Kidney (tissue), 14 donors: ENCODE results near the gene NLRX1. TPM values are rescaled to one million over a fixed set of nuclear protein-coding genes. Genes with fewer than 3 reads are reported as not detected.

Experiments
- DNase-seq, 5 donors: peaks; one replicate each; pipeline ENCODE4 v3.0.0-alpha.2; 2013 to 2020
- FAIRE-seq: peaks from 2 replicates; lab custom pipeline; 2012; peaks lifted over from hg19 to GRCh38; lab: Jason Lieb, UNC
- H3K27ac ChIP-seq, 2 donors: one replicate each; pipeline ENCODE4 v1.7.0; 2013; ENCODE audit warnings: low read depth in 2 of 2, low read length in 2 of 2, inconsistent platforms in 1 of 2
- H3K27me3 ChIP-seq: one replicate; pipeline ENCODE4 v1.7.1; 2013; ENCODE audit warnings: low read length, inconsistent platforms; ENCODE audit not compliant: control insufficient read depth, insufficient read depth
- H3K36me3 ChIP-seq, 3 donors: one replicate each; pipeline versions ENCODE4 v1.7.0 to v1.7.1; 2013; ENCODE audit warnings: low read length in 3 of 3, control low read depth in 1 of 3, inconsistent platforms in 1 of 3; ENCODE audit not compliant: insufficient read depth in 3 of 3, control insufficient read depth in 2 of 3
- H3K4me1 ChIP-seq, 3 donors: one replicate each; pipeline versions ENCODE4 v1.7.0 to v1.7.1; 2013; ENCODE audit warnings: low read length in 3 of 3, inconsistent platforms in 1 of 3, low read depth in 1 of 3; ENCODE audit not compliant: control insufficient read depth in 2 of 3, insufficient read depth in 2 of 3
- H3K4me3 ChIP-seq, 3 donors: one replicate each; pipeline versions ENCODE4 v1.7.0 to v1.8.1; 2013; ENCODE audit warnings: low read length in 3 of 3, control low read depth in 1 of 3, inconsistent platforms in 1 of 3
- H3K9ac ChIP-seq, 3 donors: one replicate each; pipeline versions ENCODE4 v1.7.0 to v1.7.1; 2013; ENCODE audit warnings: low read length in 3 of 3, control low read depth in 1 of 3, inconsistent platforms in 1 of 3
- H3K9me3 ChIP-seq, 3 donors: one replicate each; pipeline versions ENCODE4 v1.7.0 to v1.7.1; 2013; ENCODE audit warnings: low read length in 3 of 3, control low read depth in 1 of 3, inconsistent platforms in 1 of 3; ENCODE audit not compliant: control insufficient read depth in 2 of 3, insufficient read depth in 1 of 3
- CTCF ChIP-seq: IDR thresholded peaks from 3 replicates; pipeline ENCODE4 v1.5.1; 2012; ENCODE audit warnings: mild to moderate bottlenecking, moderate library complexity, borderline replicate concordance; ENCODE audit not compliant: insufficient read depth; ENCODE audit errors: extremely low read depth
- intact Hi-C: fragments of 100-400 bp; cut with DNase I; formaldehyde crosslinking; loops from one replicate; pipeline ENCODE4 v1.11.1; 2022
- polyA plus RNA-seq: library from polyadenylated mRNA; stranded (reverse); fragments of 350-450 nt; fragmentation: Illumina TruSeq; extraction: RNeasy Lipid Tissue Mini Kit (QIAGEN cat#74804); gene quantifications from one replicate; pipeline ENCODE4 v1.2.3, GENCODE V29; 2014; ENCODE audit warnings: low read depth, low replicate concordance; ENCODE audit not compliant: insufficient read depth
- total RNA-seq: library from RNA; stranded (reverse); fragmentation: NEBNext Ultra II Directional; extraction: Animal tissue kit (Norgen Biotek cat#: 25700); gene quantifications from one replicate; pipeline ENCODE4 v1.2.1, GENCODE V29; 2021
- donor health status: control.
- donor health status: control.
- donor health status: control.
- donor health status: control.
- donor health status: control.
- donor health status: DM: yes; HTN: yes; CAD: no.
- donor health status: Normal renal cell carcinoma (clear cell type).

Gene NLRX1
- total and polyA plus RNA-seq, 2 donors from 2014 or later: 11.9 to 21.2 TPM

GRCh38 chr11:119209186-119209585, 40.7 kb downstream of the NLRX1 start:
- Histone ChIP-seq H3K4me3 (no peak overlapping the region), H3K4me1 (peaks cover 0 to 5% (median 0%) of the 10 kb centered on the region in 3 donors), H3K27me3 (no peaks in the 10 kb centered on the region), H3K27ac (no peak overlapping the region), H3K9me3 (no peaks in the 10 kb centered on the region), H3K36me3 (no peaks in the 10 kb centered on the region), H3K9ac (no peak overlapping the region)
- intact Hi-C loops: no loop called here
- TF ChIP-seq CTCF: no peak
- peak in 1 of 5 donors; percentile 26 for DNase-seq
- FAIRE-seq: no peak

- Histone ChIP-seq H3K9me3 (no peaks in the 10 kb centered on the region), H3K9ac (no peak overlapping the region), H3K4me1 (peaks cover 0 to 5% (median 0%) of the 10 kb centered on the region in 3 donors), H3K36me3 (no peaks in the 10 kb centered on the region), H3K27me3 (no peaks in the 10 kb centered on the region), H3K27ac (no peak overlapping the region), H3K4me3 (no peak overlapping the region)
- intact Hi-C loops: no loop called here
- DNase-seq: no peak
- FAIRE-seq: no peak
- no peak for TF ChIP-seq CTCF
These were observed 41.5 kb downstream of the NLRX1 start for GRCh38 chr11:119210050-119210449.

DNA sequence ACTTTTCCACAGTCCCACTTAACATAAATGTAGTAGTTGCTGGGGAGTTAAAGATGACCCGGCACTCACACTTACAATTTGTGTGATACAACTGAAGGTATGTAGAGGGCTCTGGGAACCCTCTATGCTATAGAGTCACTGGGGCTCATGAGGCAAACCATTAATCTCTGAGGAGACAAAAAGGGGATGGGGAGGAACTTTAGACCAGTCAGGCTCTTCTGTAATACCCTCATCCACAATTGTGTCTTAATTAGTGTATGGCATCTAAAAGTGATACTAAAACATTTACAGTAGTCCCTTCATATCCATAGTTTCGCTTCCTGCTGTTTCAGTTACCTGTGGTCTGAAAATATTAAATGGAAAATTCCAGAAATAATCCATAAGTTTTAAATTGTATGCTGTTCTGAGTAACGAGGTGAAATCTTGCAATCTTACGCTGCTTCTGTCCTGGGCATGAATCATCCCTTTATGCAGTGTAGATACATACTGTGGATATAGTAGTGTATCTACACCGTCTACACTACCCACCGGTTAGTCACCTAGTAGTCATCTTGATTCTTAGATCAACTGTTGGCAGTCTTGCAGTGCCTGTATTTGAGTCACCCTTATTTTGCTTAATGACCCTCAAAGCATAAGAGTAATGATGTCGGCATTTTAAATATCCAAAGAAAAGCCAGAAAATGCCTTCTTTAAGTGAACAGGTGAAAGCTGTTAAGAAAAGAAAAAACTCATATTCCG, 49.8 kb downstream of the NLRX1 start:
- Histone ChIP-seq H3K36me3 (no peaks in the 10 kb centered on the region), H3K9ac (no peak overlapping the region), H3K27ac (no peak overlapping the region), H3K27me3 (no peaks in the 10 kb centered on the region), H3K4me3 (no peak overlapping the region), H3K4me1 (peaks cover 0 to 5% (median 0%) of the 10 kb centered on the region in 3 donors), H3K9me3 (no peaks in the 10 kb centered on the region)
- no peak for TF ChIP-seq CTCF
- FAIRE-seq (no peak), DNase-seq (no peak)
- intact Hi-C loops: no loop called here
